CD4-positive, alpha-beta memory T cell (primary cell): ENCODE measurements around the gene HDAC9. TPM values are rescaled to one million over a fixed set of nuclear protein-coding genes. Genes with fewer than 3 reads are reported as not detected.

Experiments used
- CTCF ChIA-PET: fragments of 350-600 bp; sonication (Branson Sonifier 250); formaldehyde crosslinking; loops from one replicate; lab custom pipeline; 2021; ENCODE audit warnings: inconsistent platforms; ENCODE audit not compliant: partially characterized antibody; lab: Charles Lee
- POLR2A ChIA-PET: fragments of 350-600 bp; sonication (Branson Sonifier 250); formaldehyde crosslinking; loops from one replicate; lab custom pipeline; 2021; ENCODE audit not compliant: partially characterized antibody; lab: Charles Lee
- DNase-seq, 5 donors: peaks; one replicate each; pipeline versions ENCODE4 v3.0.0 to v3.0.0-alpha.2; 2020 to 2022; ENCODE audit warnings: mixed read lengths in 1 of 5
- H3K27ac ChIP-seq: one replicate; pipeline ENCODE4 v1.7.0; 2013; ENCODE audit warnings: low read depth, low read length
- H3K27me3 ChIP-seq: 2 replicates; pipeline ENCODE4 v1.7.0; 2013; ENCODE audit warnings: mild to moderate bottlenecking, low read length, moderate library complexity; ENCODE audit not compliant: insufficient read depth
- H3K36me3 ChIP-seq: 2 replicates; pipeline ENCODE4 v1.7.0; 2013; ENCODE audit warnings: mild to moderate bottlenecking, low read length, moderate library complexity; ENCODE audit not compliant: insufficient read depth
- H3K4me1 ChIP-seq: 2 replicates; pipeline ENCODE4 v1.7.0; 2013; ENCODE audit warnings: mild to moderate bottlenecking, low read length, moderate library complexity; ENCODE audit not compliant: insufficient read depth
- H3K4me3 ChIP-seq, 2 donors: one replicate each; pipeline ENCODE4 v1.7.0; 2013; ENCODE audit warnings: low read length in 2 of 2, mild to moderate bottlenecking in 1 of 2
- H3K9me3 ChIP-seq, 2 donors: one replicate each; pipeline ENCODE4 v1.7.0; 2013; ENCODE audit warnings: low read length in 2 of 2, control low read depth in 1 of 2; ENCODE audit not compliant: control insufficient read depth in 1 of 2
- H3K27ac Mint-ChIP-seq, 7 donors: one replicate each; pipeline ENCODE4 v1.8.0; 2020 to 2021; ENCODE audit warnings: mixed read lengths in 7 of 7, mild to moderate bottlenecking in 6 of 7, inconsistent platforms in 3 of 7, moderate library complexity in 3 of 7
- H3K27me3 Mint-ChIP-seq, 2 donors: one replicate each; pipeline ENCODE4 v1.8.0; 2020 to 2021; ENCODE audit warnings: mixed read lengths in 2 of 2
- H3K36me3 Mint-ChIP-seq, 2 donors: one replicate each; pipeline ENCODE4 v1.8.0; 2020 to 2021; ENCODE audit warnings: mixed read lengths in 2 of 2, inconsistent platforms in 1 of 2, mild to moderate bottlenecking in 1 of 2
- H3K4me1 Mint-ChIP-seq, 4 donors: one replicate each; pipeline ENCODE4 v1.8.0; 2020 to 2021; ENCODE audit warnings: mixed read lengths in 4 of 4, mild to moderate bottlenecking in 1 of 4
- H3K4me3 Mint-ChIP-seq, 8 donors: one replicate each; pipeline ENCODE4 v1.8.0; 2020 to 2021; ENCODE audit warnings: mixed read lengths in 8 of 8, mild to moderate bottlenecking in 7 of 8, moderate library complexity in 6 of 8, inconsistent platforms in 3 of 8
- H3K9me3 Mint-ChIP-seq, 8 donors: one replicate each; pipeline ENCODE4 v1.8.0; 2020 to 2021; ENCODE audit warnings: mixed read lengths in 8 of 8, mild to moderate bottlenecking in 5 of 8, inconsistent platforms in 3 of 8, moderate library complexity in 1 of 8
- intact Hi-C: fragments of 100-400 bp; cut with micrococcal nuclease; formaldehyde crosslinking; loops from one replicate; pipeline ENCODE4 v1.15.1; 2023
- polyA plus RNA-seq, 2 donors: library from polyadenylated mRNA; unstranded; fragments of 300-500 nt; fragmentation: Illumina TruSeq; gene quantifications; one replicate each; pipeline ENCODE4 v1.2.3, GENCODE V29; 2021
- total RNA-seq, 2 experiments: library from RNA; stranded (reverse); gene quantifications; one replicate each; pipeline ENCODE4 v1.2.3, GENCODE V29; 2021

Gene HDAC9
- total and polyA plus RNA-seq, 4 experiments from 2014 or later, result 0.36 to 0.73 (median 0.39) TPM; not detected in 1

- Mint-ChIP-seq H3K27me3 (no peaks in the 10 kb centered on the region), H3K4me3 (no peak overlapping the region), H3K36me3 (no peaks in the 10 kb centered on the region), H3K9me3 (peaks cover 0 to 5% (median under 1%) of the 10 kb centered on the region in 8 donors), H3K27ac (no peak overlapping the region), H3K4me1 (no peaks in the 10 kb centered on the region)
- intact Hi-C loops, result no loop called here
- H3K27ac ChIP-seq, result no peak overlapping the region
- ChIA-PET CTCF (no interaction called here), POLR2A (no interaction called here)
- H3K4me1 ChIP-seq, result no peaks in the 10 kb centered on the region
- no peak for DNase-seq
- H3K4me3 ChIP-seq, result no peak overlapping the region
- no peaks in the 10 kb centered on the region for H3K36me3 ChIP-seq
- no peaks in the 10 kb centered on the region for H3K9me3 ChIP-seq
- no peaks in the 10 kb centered on the region for H3K27me3 ChIP-seq
These were observed 43.2 kb downstream of the HDAC9 start for GRCh38 chr7:18538554-18539250.

DNA sequence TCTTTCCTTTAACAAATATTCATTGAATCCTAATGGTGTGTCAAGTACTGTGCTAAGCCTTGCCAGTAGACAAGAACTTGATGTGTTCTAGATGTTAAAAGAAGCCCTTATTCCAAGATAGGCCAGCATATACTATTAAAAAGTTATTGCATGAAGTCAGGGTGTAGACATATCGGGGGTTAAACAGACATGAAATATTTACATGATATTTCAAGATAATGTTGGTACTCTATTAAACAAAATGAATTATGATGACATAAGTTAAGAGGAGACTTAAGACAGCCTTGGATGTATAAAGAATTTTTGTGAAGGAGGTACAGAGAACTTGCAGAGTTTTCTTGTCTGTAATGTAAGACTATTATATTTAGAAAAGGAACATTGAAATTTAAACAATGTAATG is 44.8 kb downstream of the HDAC9 start:
- Mint-ChIP-seq H3K4me1 (no peaks in the 10 kb centered on the region), H3K36me3 (no peaks in the 10 kb centered on the region), H3K9me3 (peaks cover 0 to 11% (median 2%) of the 10 kb centered on the region in 8 donors), H3K27ac (no peak overlapping the region), H3K27me3 (no peaks in the 10 kb centered on the region), H3K4me3 (no peak overlapping the region)
- Histone ChIP-seq H3K9me3 (no peaks in the 10 kb centered on the region), H3K27ac (no peak overlapping the region), H3K4me1 (no peaks in the 10 kb centered on the region), H3K27me3 (no peaks in the 10 kb centered on the region), H3K36me3 (no peaks in the 10 kb centered on the region), H3K4me3 (no peak overlapping the region)
- DNase-seq, result no peak
- intact Hi-C loops, result no loop called here
- ChIA-PET POLR2A (no interaction called here), CTCF (no interaction called here)

GRCh38 chr7:18541181-18541870 is 45.8 kb downstream of the HDAC9 start:
- no peak for DNase-seq
- intact Hi-C loops, result no loop called here
- ChIA-PET POLR2A (no interaction called here), CTCF (no interaction called here)
- Histone ChIP-seq H3K27me3 (no peaks in the 10 kb centered on the region), H3K27ac (no peak overlapping the region), H3K4me1 (no peaks in the 10 kb centered on the region), H3K36me3 (no peaks in the 10 kb centered on the region), H3K9me3 (no peaks in the 10 kb centered on the region), H3K4me3 (no peak overlapping the region)
- peaks cover 0 to 11% (median 2%) of the 10 kb centered on the region in 8 donors for H3K9me3 Mint-ChIP-seq
- H3K27me3 Mint-ChIP-seq, result no peaks in the 10 kb centered on the region
- no peak overlapping the region for H3K27ac Mint-ChIP-seq
- H3K36me3 Mint-ChIP-seq, result no peaks in the 10 kb centered on the region
- H3K4me1 Mint-ChIP-seq, result no peaks in the 10 kb centered on the region
- no peak overlapping the region for H3K4me3 Mint-ChIP-seq

DNA sequence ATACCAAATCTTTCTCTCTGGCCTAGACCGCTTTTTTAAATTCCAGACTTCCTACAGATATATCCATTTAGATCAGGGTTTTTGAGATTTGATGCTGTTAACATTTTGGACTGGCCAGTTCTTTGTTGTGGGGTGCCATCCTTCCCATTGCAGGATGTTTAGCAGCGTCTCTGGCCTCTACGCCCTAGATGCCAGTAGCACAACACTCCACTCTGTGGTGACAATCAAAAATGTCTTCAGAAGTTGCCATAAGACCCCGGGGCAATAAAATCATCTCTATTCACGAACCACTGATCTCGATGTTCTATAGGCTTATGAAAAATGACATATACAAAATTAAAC is 46.3 kb downstream of the HDAC9 start:
- H3K4me1 Mint-ChIP-seq, result no peaks in the 10 kb centered on the region
- H3K27ac Mint-ChIP-seq, result no peak overlapping the region
- DNase-seq, result no peak
- H3K4me3 Mint-ChIP-seq, result no peak overlapping the region
- H3K27ac ChIP-seq, result no peak overlapping the region
- ChIA-PET CTCF (no interaction called here), POLR2A (no interaction called here)
- intact Hi-C loops, result no loop called here
- no peaks in the 10 kb centered on the region for H3K4me1 ChIP-seq
- H3K9me3 Mint-ChIP-seq, result peaks cover 0 to 11% (median 2%) of the 10 kb centered on the region in 8 donors
- H3K27me3 ChIP-seq, result no peaks in the 10 kb centered on the region
- no peaks in the 10 kb centered on the region for H3K36me3 Mint-ChIP-seq
- H3K4me3 ChIP-seq, result no peak overlapping the region
- no peaks in the 10 kb centered on the region for H3K9me3 ChIP-seq
- H3K36me3 ChIP-seq, result no peaks in the 10 kb centered on the region
- H3K27me3 Mint-ChIP-seq, result no peaks in the 10 kb centered on the region

DNA sequence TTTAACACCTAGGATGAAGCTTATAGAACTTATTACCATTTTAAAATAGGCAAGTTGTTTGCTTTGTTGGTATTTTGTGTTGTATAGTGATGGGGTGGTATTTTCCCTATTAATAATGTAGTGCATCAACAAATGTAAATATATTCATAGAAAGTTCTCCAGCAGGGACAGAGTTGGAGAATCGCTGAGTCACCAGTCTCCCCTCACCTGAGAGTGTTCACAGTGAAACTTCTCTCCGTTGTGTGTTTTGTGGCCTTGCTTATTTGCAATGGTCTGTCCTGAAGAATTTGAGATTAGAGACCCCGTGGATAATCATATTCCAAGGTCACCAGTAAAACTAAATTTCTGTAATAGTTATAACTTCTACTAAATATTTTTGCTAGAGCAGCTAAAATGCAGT is 51.0 kb downstream of the HDAC9 start:
- Histone ChIP-seq H3K4me1 (no peaks in the 10 kb centered on the region), H3K27ac (no peak overlapping the region), H3K4me3 (no peak overlapping the region), H3K27me3 (no peaks in the 10 kb centered on the region), H3K36me3 (no peaks in the 10 kb centered on the region), H3K9me3 (no peaks in the 10 kb centered on the region)
- intact Hi-C loops, result no loop called here
- DNase-seq, result no peak
- POLR2A ChIA-PET, result no interaction called here
- CTCF ChIA-PET, result no interaction called here
- H3K4me1 Mint-ChIP-seq, result no peaks in the 10 kb centered on the region
- H3K9me3 Mint-ChIP-seq, result peaks cover 0 to 11% (median under 1%) of the 10 kb centered on the region in 8 donors
- no peak overlapping the region for H3K27ac Mint-ChIP-seq
- no peak overlapping the region for H3K4me3 Mint-ChIP-seq
- H3K27me3 Mint-ChIP-seq, result no peaks in the 10 kb centered on the region
- no peaks in the 10 kb centered on the region for H3K36me3 Mint-ChIP-seq

DNA sequence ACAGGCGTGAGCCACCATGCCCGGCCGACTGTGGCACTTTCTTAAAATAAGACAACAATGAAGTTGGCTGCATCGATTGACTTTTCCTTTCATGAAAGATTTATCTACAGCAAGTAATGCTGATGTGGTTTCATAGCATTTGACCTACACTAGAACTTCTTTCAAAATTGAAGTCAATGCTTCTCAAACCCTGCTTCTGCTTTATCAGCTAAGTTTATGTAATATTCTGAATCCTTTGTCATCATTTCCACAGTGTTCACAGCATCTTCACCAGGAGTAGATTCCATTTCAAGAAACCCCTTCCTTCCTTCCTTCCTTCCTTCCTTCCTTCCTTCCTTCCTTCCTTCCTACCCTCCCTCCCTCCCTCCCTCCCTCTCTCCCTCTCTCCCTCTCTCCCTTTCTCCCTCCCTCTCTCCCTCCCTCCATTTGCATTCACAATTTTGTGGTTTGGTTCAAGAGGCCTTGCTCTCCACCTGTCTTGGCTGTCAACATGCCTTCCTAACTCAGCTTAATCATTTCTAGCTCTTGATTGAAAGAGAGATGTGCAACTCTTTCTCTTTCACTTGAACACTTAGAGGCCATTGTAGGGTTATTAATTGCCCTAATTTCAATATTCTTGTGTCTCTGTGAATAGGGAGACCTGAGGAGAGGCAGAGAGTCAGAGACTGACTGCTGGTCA is 52.1 kb downstream of the HDAC9 start:
- Histone ChIP-seq H3K27ac (no peak overlapping the region), H3K9me3 (no peaks in the 10 kb centered on the region), H3K4me1 (no peaks in the 10 kb centered on the region), H3K4me3 (no peak overlapping the region), H3K27me3 (no peaks in the 10 kb centered on the region), H3K36me3 (no peaks in the 10 kb centered on the region)
- CTCF ChIA-PET, result no interaction called here
- Mint-ChIP-seq H3K27me3 (no peaks in the 10 kb centered on the region), H3K4me3 (no peak overlapping the region), H3K9me3 (peaks cover 0 to 11% (median under 1%) of the 10 kb centered on the region in 8 donors), H3K36me3 (no peaks in the 10 kb centered on the region), H3K4me1 (no peaks in the 10 kb centered on the region), H3K27ac (no peak overlapping the region)
- no peak for DNase-seq
- POLR2A ChIA-PET, result no interaction called here
- intact Hi-C loops, result no loop called here

GRCh38 chr7:18548534-18548933 is 53.0 kb downstream of the HDAC9 start:
- no peaks in the 10 kb centered on the region for H3K36me3 Mint-ChIP-seq
- H3K9me3 Mint-ChIP-seq, result peaks cover 0 to 6% (median under 1%) of the 10 kb centered on the region in 8 donors
- no peaks in the 10 kb centered on the region for H3K9me3 ChIP-seq
- H3K27me3 ChIP-seq, result no peaks in the 10 kb centered on the region
- DNase-seq, result no peak
- no peak overlapping the region for H3K4me3 Mint-ChIP-seq
- intact Hi-C loops, result no loop called here
- POLR2A ChIA-PET, result no interaction called here
- no peaks in the 10 kb centered on the region for H3K4me1 Mint-ChIP-seq
- H3K27ac ChIP-seq, result no peak overlapping the region
- H3K4me1 ChIP-seq, result no peaks in the 10 kb centered on the region
- no peak overlapping the region for H3K27ac Mint-ChIP-seq
- H3K36me3 ChIP-seq, result no peaks in the 10 kb centered on the region
- CTCF ChIA-PET, result no interaction called here
- no peak overlapping the region for H3K4me3 ChIP-seq
- no peaks in the 10 kb centered on the region for H3K27me3 Mint-ChIP-seq
